Posterior vena cava (tissue), 2 donors: ENCODE data around the gene XRCC3. TPM values are rescaled to one million over a fixed set of nuclear protein-coding genes. Genes with fewer than 3 reads are reported as not detected.
"Not testable (repeated sequence)": the region's sequence is repeated elsewhere in the genome, so short reads cannot be mapped to it uniquely, and the experiment has no call there.

Source experiments
- DNase-seq: peaks from one replicate; pipeline ENCODE4 v3.0.0-alpha.2; 2020; ENCODE audit warnings: low spot score
- intact Hi-C, 2 donors: fragments of 100-400 bp; cut with DNase I; formaldehyde crosslinking; loops; one replicate each; pipeline versions ENCODE4 v1.14.1 to v1.14.2; 2022 to 2023
- total RNA-seq, 2 donors: library from RNA; stranded (reverse); fragmentation: NEBNext Ultra II Directional; extraction: Animal tissue kit (Norgen Biotek cat#: 25700); gene quantifications; one replicate each; pipeline ENCODE4 v1.2.1, GENCODE V29; 2021
- donor health status: DM: yes; HTN: yes; CAD: no.
- donor health status: DM: yes; HTN: yes; CAD: no.

XRCC3 gene
- total RNA-seq, 2 donors from 2014 or later: 4.0 to 4.9 TPM

DNA sequence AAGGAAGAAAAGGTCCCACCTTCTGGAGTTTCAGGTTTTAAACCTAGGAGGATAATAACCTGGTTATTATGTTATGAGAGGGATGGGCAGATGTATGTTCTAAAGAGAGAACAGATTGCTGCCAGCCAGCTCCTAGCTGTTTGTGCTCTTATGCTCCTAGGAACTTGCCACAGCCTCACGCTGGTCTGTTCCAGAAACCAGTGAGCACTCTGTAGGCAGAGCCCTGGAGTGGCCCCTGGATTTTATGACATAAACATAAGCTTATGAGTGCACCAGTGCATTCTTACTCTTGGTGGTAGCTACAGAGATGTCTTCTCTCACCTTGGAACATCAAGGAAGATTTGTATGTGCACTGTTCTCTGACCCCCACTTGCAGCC is 58.5 kb downstream of the XRCC3 start:
- intact Hi-C loops: no loop called here
- DNase-seq: no peak

DNA sequence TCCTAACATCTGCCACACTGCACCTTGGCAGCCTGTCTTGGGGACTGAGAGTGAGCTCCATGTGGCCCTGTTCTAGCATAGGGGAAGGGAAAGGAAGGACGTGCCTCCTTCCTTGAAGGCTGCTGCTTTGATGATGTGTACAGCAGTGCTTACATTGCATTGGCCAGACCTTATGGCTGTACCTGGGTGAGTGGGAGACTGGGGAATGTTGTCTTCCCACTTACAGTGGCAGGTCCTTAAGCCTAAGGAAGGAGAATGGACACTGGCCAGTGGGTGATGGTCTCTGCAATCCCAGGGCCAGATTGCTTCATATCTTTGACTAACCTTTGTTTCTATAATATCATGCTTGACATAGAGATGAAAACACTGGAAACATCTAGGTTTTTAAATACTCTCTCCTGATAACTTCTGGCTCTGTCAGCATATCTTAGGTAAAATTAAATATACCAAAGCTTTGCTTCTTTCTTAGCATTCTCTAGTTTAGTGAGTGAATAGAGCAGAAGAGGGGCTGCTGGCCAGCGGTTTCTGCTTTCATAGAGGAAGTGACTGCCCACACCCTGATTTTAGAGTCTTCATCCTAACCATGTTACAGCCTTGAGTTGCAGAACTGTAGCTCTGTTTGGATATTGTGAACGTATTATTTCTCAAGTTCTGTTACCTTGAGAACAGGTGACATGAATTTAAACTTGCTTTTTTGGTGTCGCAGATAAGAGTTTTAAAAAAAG is 59.1 kb downstream of the XRCC3 start:
- intact Hi-C loops: no loop called here

DNA sequence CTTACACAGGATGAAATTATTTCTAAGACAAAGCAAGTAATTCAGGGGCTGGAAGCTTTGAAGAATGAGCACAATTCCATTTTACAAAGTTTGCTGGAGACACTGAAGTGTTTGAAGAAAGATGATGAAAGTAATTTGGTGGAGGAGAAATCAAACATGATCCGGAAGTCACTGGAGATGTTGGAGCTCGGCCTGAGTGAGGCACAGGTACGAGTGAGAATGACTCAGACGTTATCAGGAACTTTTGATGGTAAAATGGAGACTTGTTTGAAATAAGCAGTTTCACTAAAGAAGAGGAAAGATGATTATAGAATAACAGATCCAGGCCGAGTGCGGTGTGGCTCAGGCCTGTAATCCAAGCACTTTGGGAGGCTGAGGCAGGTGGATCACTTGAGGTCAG is 60.6 kb downstream of the XRCC3 start:
- DNase-seq: no peak
- intact Hi-C loops: no loop called here

More for the DNA sequence above, 59.1 kb downstream of the XRCC3 start:
- no peak for DNase-seq

DNA sequence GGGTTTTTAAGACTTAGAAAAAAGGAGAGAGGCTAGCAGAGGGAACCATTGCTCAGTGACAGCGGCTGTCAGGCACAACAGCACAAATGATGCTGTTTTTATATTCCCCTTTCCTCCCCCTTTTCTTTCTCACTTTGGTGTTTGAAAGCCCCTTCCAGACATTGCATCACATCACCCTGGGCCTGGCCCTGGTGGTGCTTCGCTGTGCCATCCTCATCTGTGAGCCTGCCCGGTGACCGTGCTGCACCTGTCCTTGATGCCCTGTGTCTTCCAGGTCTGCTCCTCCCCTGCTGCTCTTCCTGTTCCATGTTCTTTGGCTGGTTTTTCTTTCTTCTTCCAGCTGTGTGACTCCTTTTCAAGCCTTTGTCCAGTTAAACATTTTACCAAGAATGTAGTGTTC is 61.4 kb downstream of the XRCC3 start:
- DNase-seq: no peak
- intact Hi-C loops: no loop called here

DNA sequence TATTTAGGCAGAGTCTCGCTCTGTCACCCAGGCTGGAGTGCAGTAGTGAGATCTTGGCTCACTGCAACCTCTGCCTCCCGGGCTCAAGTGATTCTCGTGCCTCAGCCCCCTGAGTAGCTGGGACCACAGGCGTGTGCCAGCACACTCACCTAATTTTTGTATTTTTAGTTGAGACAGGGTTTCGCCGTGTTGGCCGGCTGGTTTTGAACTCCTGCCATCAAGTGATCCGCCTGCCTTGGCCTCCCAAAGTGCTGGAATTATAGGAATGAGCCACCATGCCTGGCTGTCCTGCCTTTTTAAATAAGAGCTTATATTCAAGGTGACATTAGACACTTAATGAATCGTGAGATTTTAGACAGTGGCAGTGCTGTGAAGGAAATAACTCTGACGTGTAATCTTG is 61.9 kb downstream of the XRCC3 start:
- intact Hi-C loops, DNase-seq: not testable (repeated sequence)

DNA sequence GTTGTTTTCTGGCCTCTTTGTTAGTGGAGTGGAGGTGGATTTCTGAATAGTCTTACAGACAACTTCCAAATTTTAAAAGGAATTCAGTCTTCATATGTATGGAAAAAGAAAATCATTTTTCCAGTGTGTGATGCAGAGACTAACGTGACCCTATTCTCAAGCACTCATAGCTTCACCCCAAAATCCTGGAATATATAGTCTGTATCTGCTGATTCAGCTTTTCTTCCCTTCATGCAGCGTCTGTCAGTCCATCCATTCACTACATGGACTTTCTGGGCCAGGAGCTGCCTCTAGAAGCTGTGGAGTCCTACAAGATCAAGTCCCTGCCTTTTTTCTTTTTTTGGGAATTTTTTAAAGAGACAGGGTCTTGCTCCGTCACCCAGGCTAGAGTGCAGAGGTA is 62.4 kb downstream of the XRCC3 start:
- no peak for DNase-seq
- intact Hi-C loops: no loop called here

DNA sequence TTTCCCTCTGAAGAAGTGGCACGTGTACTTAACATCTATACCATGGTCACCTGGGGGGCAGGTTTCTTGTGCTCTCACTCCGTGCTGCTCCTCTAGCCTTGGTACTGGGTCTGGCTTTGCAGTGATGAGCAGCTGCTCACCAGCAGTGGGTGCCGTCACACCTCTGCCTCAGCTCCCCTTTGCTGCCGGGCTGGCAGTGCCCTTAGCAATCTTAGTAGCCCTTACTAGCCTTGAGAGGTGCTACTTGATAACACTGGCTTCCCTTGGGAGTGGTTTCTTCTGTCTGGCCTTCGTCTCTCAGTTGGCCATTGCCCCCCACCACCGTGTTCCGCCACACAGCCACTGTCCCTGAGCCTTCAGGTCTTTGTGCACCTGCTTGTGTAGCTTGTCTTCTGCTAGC is 63.7 kb downstream of the XRCC3 start:
- intact Hi-C loops: no loop called here

DNA sequence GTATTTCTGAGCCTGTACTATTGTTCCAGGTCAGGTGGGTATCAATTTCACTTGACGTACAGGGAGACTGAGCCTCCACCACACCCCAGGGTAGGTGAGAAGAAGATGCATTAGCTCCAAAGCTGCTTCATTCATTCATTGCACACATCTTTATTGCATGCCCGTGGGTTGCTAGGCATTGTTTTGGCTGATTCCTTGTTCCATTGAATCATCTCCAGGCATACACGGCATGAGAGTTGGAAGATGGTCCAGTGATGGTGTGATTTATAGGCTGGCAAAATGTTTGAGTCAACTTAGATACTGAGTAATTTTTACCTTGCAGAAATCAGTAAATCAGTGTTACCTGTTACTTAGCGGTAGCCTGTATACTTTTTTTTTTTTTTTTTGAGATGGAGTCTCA is 65.0 kb downstream of the XRCC3 start:
- intact Hi-C loops: no loop called here
- no peak for DNase-seq

More for the DNA sequence above, 63.7 kb downstream of the XRCC3 start:
- no peak for DNase-seq

DNA sequence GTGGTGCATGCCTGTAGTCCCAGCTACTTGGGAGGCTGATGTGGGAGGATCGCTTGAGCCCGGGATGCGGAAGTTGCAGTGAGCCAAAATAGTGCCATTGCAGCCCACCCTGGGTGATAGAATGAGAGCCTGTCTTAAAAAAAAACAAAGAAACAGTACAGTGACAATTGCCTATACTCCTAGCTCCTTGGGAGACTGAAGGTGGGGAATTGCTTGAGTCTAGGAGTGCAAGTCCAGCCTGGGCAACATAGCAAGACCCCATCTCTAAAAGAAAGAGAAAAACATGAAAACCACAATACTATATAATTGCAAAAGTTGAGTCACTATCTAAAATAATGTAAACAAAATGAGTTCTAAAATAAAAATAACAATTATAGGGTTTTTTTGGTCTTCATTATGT is 66.2 kb downstream of the XRCC3 start:
- DNase-seq: no peak
- intact Hi-C loops: no loop called here

Other genes starting within 250 kb of the XRCC3 start
- 100 to 1,000 TPM; 354 to 709 TPM for gene CKB, start 192.6 kb downstream of the XRCC3 start, total RNA-seq
- gene TRMT61A, start 186.3 kb downstream of the XRCC3 start, total RNA-seq: 10 to 100 TPM; 16.2 to 18.0 TPM
- 10 to 100 TPM; 29.0 to 30.4 TPM for gene BAG5, start 152.8 kb downstream of the XRCC3 start, total RNA-seq
- gene COA8, start 152.5 kb downstream of the XRCC3 start, total RNA-seq: 10 to 100 TPM; 33.9 to 40.3 TPM
- 100 to 1,000 TPM; 169 to 192 TPM for gene KLC1, start 86.2 kb downstream of the XRCC3 start, total RNA-seq
- gene ZFYVE21, start 359 bp upstream of the XRCC3 start, total RNA-seq: 10 to 100 TPM; 57.2 to 59.5 TPM
- 10 to 100 TPM; 17.8 to 29.6 TPM for gene PPP1R13B, start 132.1 kb upstream of the XRCC3 start, total RNA-seq
- 1 to 10 TPM in 1 of 2 donors, under 1 TPM in 1; 1.00 to 2.9 TPM for gene TDRD9, start 213.0 kb upstream of the XRCC3 start, total RNA-seq
- gene RD3L, start 227.1 kb upstream of the XRCC3 start, total RNA-seq: not detected